HCT116 (cell line): ENCODE results near the gene WDR64. TPM values are rescaled to one million over a fixed set of nuclear protein-coding genes. Genes with fewer than 3 reads are reported as not detected.

Experiments used
- ATAC-seq: fragments of 200-7000 bp; cut with Tn5 transposase; 2 replicates; pipeline ENCODE4 v1.9.1; 2020; ENCODE audit warnings: mild to moderate bottlenecking, moderate library complexity
- BruUV-seq: library from RNA; stranded (reverse); fragments of 400-500 nt; replicated peaks from 2 replicates; lab custom pipeline; 2021; lab: Mats Ljungman, UMichigan
- CTCF ChIA-PET: fragments of 300-600 bp; sonication (Branson Sonifier 250); formaldehyde crosslinking; loops from one replicate; lab custom pipeline; 2021; ENCODE audit warnings: antibody characterized with exemption; lab: Charles Lee
- POLR2A ChIA-PET: fragments of 300-600, 350-600 bp; sonication (Branson Sonifier 250); formaldehyde crosslinking; loops from one replicate; lab custom pipeline; 2021; ENCODE audit warnings: antibody characterized with exemption; lab: Charles Lee
- RAD21 ChIA-PET, 2 experiments: fragments of 300-600 bp; sonication (Branson Sonifier 250); formaldehyde crosslinking; loops; one replicate each; lab custom pipeline; 2023; ENCODE audit warnings: low total read pairs in 2 of 2; ENCODE audit not compliant: uncharacterized antibody in 2 of 2, unreplicated experiment in 2 of 2, low non-redundant PET in 1 of 2; lab: Charles Lee
- DNase-seq: peaks from one replicate; pipeline ENCODE4 v3.0.0-alpha.2; 2010; ENCODE audit warnings: low read depth, low spot score
- H2AFZ ChIP-seq: fragments of 200-600 bp; shearing (Covaris generic), sonication (generic); 2 replicates; pipeline ENCODE4 v1.6.1; 2017; ENCODE audit warnings: low read depth, mixed run types, mixed read lengths, antibody characterized with exemption, low read length; ENCODE audit not compliant: poor library complexity, severe bottlenecking
- H3K27ac ChIP-seq: 2 replicates; pipeline ENCODE4 v1.5.1; 2012; ENCODE audit warnings: low read depth, low read length
- H3K27me3 ChIP-seq: fragments of 200-600 bp; sonication (generic); 2 replicates; pipeline ENCODE4 v1.6.1; 2016; ENCODE audit warnings: mixed run types, low read length, mixed read lengths; ENCODE audit not compliant: insufficient read depth
- H3K36me3 ChIP-seq, 2 experiments: fragments of 200-500 bp in 1 of 2; fragments of 200-600 bp in 1 of 2; sonication (Bioruptor generic) in 1 of 2; sonication (generic) in 1 of 2; 2 replicates each; pipeline versions ENCODE4 v1.5.1 to v1.6.1; 2014 to 2016; ENCODE audit warnings: low read length in 2 of 2, inconsistent platforms in 1 of 2, mixed read lengths in 1 of 2, mixed run types in 1 of 2; ENCODE audit not compliant: insufficient read depth in 2 of 2, control insufficient read depth in 1 of 2
- H3K4me1 ChIP-seq, 2 experiments: fragments of 200-600 bp in 1 of 2; sonication (generic) in 1 of 2; 2 replicates each; pipeline versions ENCODE4 v1.5.1 to v1.6.1; 2012 to 2017; ENCODE audit warnings: low read length in 2 of 2, inconsistent platforms in 1 of 2, mild to moderate bottlenecking in 1 of 2, mixed read lengths in 1 of 2, mixed run types in 1 of 2, moderate library complexity in 1 of 2; ENCODE audit not compliant: insufficient read depth in 2 of 2, control insufficient read depth in 1 of 2
- H3K4me2 ChIP-seq: fragments of 200-600 bp; sonication (generic); 2 replicates; pipeline ENCODE4 v1.6.1; 2017; ENCODE audit warnings: mixed run types, low read length, mixed read lengths
- H3K4me3 ChIP-seq, 2 experiments: fragments of 200-600 bp in 1 of 2; sonication (generic) in 1 of 2; replicated peaks in 1 of 2; 2 replicates each; pipeline ENCODE4 v1.5.1; 2011 to 2016; ENCODE audit warnings: low read length in 2 of 2, control low read depth in 1 of 2, low read depth in 1 of 2, mild to moderate bottlenecking in 1 of 2, mixed read lengths in 1 of 2, mixed run types in 1 of 2
- H3K79me2 ChIP-seq: fragments of 200-600 bp; sonication (generic); 2 replicates; pipeline ENCODE4 v1.6.1; 2017; ENCODE audit warnings: mild to moderate bottlenecking, mixed run types, low read length, moderate library complexity, mixed read lengths; ENCODE audit not compliant: insufficient read depth
- H3K9ac ChIP-seq: fragments of 200-600 bp; sonication (generic); 2 replicates; pipeline ENCODE4 v1.6.1; 2016; ENCODE audit warnings: low read length, mixed read lengths
- H3K9me2 ChIP-seq: fragments of 200-600 bp; sonication (generic), shearing (Covaris generic); 2 replicates; pipeline ENCODE4 v1.6.1; 2017; ENCODE audit warnings: mixed run types, mild to moderate bottlenecking, moderate library complexity; ENCODE audit not compliant: insufficient read depth
- H3K9me3 ChIP-seq, 2 experiments: fragments of 200-500 bp in 1 of 2; fragments of 200-600 bp in 1 of 2; sonication (Bioruptor generic) in 1 of 2; sonication (generic) in 1 of 2; 2 replicates each; pipeline ENCODE4 v1.6.1; 2014 to 2017; ENCODE audit warnings: low read length in 2 of 2, mixed read lengths in 2 of 2, inconsistent platforms in 1 of 2, low read depth in 1 of 2, mild to moderate bottlenecking in 1 of 2, mixed run types in 1 of 2, moderate library complexity in 1 of 2; ENCODE audit not compliant: control insufficient read depth in 1 of 2, insufficient read depth in 1 of 2
- H4K20me1 ChIP-seq: fragments of 200-600 bp; sonication (generic), shearing (Covaris generic); 2 replicates; pipeline ENCODE4 v1.6.1; 2017; ENCODE audit warnings: mixed run types, mild to moderate bottlenecking, moderate library complexity; ENCODE audit not compliant: insufficient read depth
- FOSL1 ChIP-seq: IDR thresholded peaks from 2 replicates; pipeline ENCODE4 v1.6.1; 2012; ENCODE audit warnings: low read depth
- POLR2AphosphoS5 ChIP-seq: IDR thresholded peaks from 2 replicates; pipeline ENCODE4 v1.6.1; 2011; ENCODE audit warnings: mild to moderate bottlenecking, low read depth, low read length, moderate library complexity
- SP1 ChIP-seq: IDR thresholded peaks from 2 replicates; pipeline ENCODE4 v1.6.1; 2012; ENCODE audit warnings: low read depth
- SRF ChIP-seq: IDR thresholded peaks from 2 replicates; pipeline ENCODE4 v1.6.1; 2012; ENCODE audit warnings: low read depth
- TCF7L2 ChIP-seq: IDR thresholded peaks from 2 replicates; pipeline ENCODE4 v1.7.0; 2011; ENCODE audit warnings: borderline replicate concordance, inconsistent platforms; ENCODE audit not compliant: insufficient read depth, insufficient read length; ENCODE audit errors: extremely low read depth
- intact Hi-C: fragments of 100-400 bp; cut with micrococcal nuclease; formaldehyde crosslinking; loops from 2 replicates; pipeline ENCODE4 v1.10.0; 2022
- total RNA-seq: library from RNA; stranded (reverse); gene quantifications from one replicate; pipeline ENCODE4 v1.2.1, GENCODE V29; 2021; ENCODE audit not compliant: unreplicated experiment
- TF ChIP-seq, protein P1 (sequence below): IDR thresholded peaks from 2 replicates; pipeline ENCODE4 v1.6.1; 2012
- TF ChIP-seq, protein P2 (sequence below): IDR thresholded peaks from 2 replicates; pipeline ENCODE4 v1.6.1; 2012

The WDR64 gene
- total RNA-seq, 1 experiment from 2014 or later, result not detected

DNA sequence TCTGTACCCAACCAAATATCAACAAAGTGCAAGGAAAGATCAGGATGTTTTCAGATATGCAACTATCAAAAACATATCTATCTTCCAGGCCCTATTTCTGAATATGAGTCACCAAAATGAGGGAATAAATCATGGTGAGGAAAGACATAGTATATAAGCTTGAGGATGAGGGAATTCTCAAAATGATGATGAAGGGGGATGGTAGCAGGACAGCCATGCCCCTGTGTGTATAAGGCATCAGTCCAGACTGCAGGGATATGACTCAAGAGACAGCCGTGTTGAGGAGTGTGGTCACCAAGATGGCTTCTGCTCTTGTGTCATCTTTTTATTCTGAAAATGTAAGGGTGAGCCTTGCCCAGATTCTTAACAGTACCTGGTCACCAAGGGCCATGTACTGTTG, 4.4 kb upstream of the WDR64 start:
- Histone ChIP-seq H3K36me3 (no peaks in the 10 kb centered on the region), H3K27ac (no peak overlapping the region), H3K4me2 (no peak overlapping the region), H3K9me3 (no peaks in the 10 kb centered on the region), H3K27me3 (no peaks in the 10 kb centered on the region), H3K4me3 (no peak overlapping the region), H3K9ac (no peak overlapping the region), H3K79me2 (no peaks in the 10 kb centered on the region), H2AFZ (no peak overlapping the region), H4K20me1 (no peaks in the 10 kb centered on the region), H3K4me1 (no peaks in the 10 kb centered on the region), H3K9me2 (no peaks in the 10 kb centered on the region)
- ChIA-PET POLR2A (no interaction called here), CTCF (no interaction called here), RAD21 (no interaction called here)
- ATAC-seq (no peak), DNase-seq (no peak)
- intact Hi-C loops, result no loop called here
- BruUV-seq, result no TSS peak
- TF ChIP-seq, protein P1, sequence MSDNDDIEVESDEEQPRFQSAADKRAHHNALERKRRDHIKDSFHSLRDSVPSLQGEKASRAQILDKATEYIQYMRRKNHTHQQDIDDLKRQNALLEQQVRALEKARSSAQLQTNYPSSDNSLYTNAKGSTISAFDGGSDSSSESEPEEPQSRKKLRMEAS, result no peak
- TF ChIP-seq FOSL1 (no peak), SRF (no peak), SP1 (no peak), POLR2AphosphoS5 (no peak)
- TF ChIP-seq, protein P2, sequence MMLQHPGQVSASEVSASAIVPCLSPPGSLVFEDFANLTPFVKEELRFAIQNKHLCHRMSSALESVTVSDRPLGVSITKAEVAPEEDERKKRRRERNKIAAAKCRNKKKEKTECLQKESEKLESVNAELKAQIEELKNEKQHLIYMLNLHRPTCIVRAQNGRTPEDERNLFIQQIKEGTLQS, result no peak

DNA sequence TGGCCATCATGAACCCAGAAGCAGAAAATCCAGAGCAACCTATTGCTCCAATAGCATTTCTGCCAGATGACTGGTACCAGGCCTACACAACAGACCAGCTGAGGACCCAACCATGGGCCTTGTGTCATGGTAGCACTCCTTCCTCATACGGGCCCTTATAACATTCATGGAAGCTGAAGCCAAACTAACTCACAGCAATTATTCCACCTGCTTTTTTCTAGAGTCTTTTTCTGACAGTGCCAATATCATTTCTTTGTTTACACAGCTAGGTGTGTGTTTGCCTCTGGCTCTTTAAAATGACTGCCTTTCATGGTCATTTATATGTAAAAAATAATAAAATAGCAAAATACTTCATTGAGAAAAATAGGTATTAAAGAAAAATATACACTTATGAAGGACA, 3.9 kb upstream of the WDR64 start:
- POLR2A ChIA-PET, result no interaction called here
- BruUV-seq, result no TSS peak
- H3K27ac ChIP-seq, result no peak overlapping the region

More for the DNA sequence above, 3.9 kb upstream of the WDR64 start:
- DNase-seq, result no peak
- no peaks in the 10 kb centered on the region for H3K9me2 ChIP-seq
- no peaks in the 10 kb centered on the region for H3K9me3 ChIP-seq
- no peak overlapping the region for H3K9ac ChIP-seq
- H3K27me3 ChIP-seq, result no peaks in the 10 kb centered on the region
- H3K79me2 ChIP-seq, result no peaks in the 10 kb centered on the region
- no peak for ATAC-seq
- intact Hi-C loops, result no loop called here
- no peak overlapping the region for H3K4me2 ChIP-seq
- H2AFZ ChIP-seq, result no peak overlapping the region
- ChIA-PET CTCF (no interaction called here), RAD21 (no interaction called here)
- H3K4me3 ChIP-seq, result no peak overlapping the region
- H4K20me1 ChIP-seq, result no peaks in the 10 kb centered on the region
- H3K4me1 ChIP-seq, result no peaks in the 10 kb centered on the region
- no peaks in the 10 kb centered on the region for H3K36me3 ChIP-seq
- TF ChIP-seq TCF7L2, result no peak
